Uterus (tissue), 2 donors: ENCODE results near the gene SLC25A1.

ENCODE experiments used
- POLR2A ChIP-seq, 2 donors: fragments of 450-650 bp; IDR thresholded peaks; one replicate each; pipeline ENCODE4 v1.6.1; 2016; ENCODE audit warnings: antibody characterized with exemption in 2 of 2, mild to moderate bottlenecking in 1 of 2, moderate library complexity in 1 of 2
- TF ChIP-seq, protein P1 (sequence below), 4 experiments: fragments of 200-600 bp in 2 of 4; fragments of 450-650 bp in 2 of 4; sonication (generic) in 2 of 4; IDR thresholded peaks; one replicate each; pipeline ENCODE4 v1.5.1; 2016 to 2019; ENCODE audit warnings: antibody characterized with exemption in 4 of 4, mild to moderate bottlenecking in 2 of 4, moderate library complexity in 1 of 4

DNA sequence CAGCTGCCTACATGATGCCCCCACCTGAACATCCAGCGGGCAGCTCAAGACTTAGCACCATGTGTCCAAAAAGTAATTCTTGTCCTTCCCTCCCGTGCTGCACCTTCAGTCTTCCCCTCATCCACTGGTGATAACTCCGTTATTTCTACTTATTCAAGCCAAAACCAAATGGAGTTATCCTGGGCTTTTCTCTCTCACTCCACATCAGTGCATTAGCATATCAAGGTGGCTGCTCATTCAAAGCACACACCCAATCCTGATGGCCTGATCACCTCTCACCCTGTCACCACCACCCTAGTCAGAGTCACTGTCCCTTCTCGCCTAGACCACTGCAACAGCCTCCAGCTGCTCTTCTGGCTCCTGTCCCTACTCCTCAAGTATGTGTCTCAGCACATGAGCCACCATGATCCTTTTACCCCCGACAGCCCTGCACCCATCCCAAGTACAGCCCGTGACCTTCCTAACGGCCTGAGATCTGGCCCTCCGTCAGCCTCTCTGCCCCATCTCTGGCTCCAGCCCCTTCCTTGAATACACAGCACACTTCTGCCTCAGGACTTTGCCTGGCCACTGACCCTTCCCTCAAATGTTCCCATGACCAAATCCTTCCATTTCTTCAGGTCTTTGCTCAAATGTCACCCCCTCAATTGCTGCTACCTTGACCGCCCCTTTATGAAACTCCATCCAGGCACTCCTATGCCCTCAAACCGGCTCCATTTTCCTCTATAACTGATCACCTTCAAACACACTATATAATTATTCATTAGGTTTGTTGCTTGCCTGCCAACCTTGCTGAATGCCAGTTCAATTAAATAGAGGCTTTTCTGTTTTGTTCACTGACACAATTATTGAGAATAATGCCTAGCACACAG is 19.7 kb upstream of the SLC25A1 start:
- TF ChIP-seq POLR2A (IDR thresholded peaks at IDR 0.05): no peak
- TF ChIP-seq, protein P1, sequence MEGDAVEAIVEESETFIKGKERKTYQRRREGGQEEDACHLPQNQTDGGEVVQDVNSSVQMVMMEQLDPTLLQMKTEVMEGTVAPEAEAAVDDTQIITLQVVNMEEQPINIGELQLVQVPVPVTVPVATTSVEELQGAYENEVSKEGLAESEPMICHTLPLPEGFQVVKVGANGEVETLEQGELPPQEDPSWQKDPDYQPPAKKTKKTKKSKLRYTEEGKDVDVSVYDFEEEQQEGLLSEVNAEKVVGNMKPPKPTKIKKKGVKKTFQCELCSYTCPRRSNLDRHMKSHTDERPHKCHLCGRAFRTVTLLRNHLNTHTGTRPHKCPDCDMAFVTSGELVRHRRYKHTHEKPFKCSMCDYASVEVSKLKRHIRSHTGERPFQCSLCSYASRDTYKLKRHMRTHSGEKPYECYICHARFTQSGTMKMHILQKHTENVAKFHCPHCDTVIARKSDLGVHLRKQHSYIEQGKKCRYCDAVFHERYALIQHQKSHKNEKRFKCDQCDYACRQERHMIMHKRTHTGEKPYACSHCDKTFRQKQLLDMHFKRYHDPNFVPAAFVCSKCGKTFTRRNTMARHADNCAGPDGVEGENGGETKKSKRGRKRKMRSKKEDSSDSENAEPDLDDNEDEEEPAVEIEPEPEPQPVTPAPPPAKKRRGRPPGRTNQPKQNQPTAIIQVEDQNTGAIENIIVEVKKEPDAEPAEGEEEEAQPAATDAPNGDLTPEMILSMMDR (IDR thresholded peaks at IDR 0.05): no peak
